HG03571 (cell line): Measurements from ENCODE around the gene KRTAP4-16.
"Not testable (repeated sequence)": the region's sequence is repeated elsewhere in the genome, so short reads cannot be mapped to it uniquely, and the experiment has no call there.

Experiments
- ATAC-seq: cut with Tn5 transposase; IDR thresholded peaks from one replicate; pipeline ENCODE4 v1.9.1; 2021; ENCODE audit not compliant: unreplicated experiment

Gene KRTAP4-16

DNA sequence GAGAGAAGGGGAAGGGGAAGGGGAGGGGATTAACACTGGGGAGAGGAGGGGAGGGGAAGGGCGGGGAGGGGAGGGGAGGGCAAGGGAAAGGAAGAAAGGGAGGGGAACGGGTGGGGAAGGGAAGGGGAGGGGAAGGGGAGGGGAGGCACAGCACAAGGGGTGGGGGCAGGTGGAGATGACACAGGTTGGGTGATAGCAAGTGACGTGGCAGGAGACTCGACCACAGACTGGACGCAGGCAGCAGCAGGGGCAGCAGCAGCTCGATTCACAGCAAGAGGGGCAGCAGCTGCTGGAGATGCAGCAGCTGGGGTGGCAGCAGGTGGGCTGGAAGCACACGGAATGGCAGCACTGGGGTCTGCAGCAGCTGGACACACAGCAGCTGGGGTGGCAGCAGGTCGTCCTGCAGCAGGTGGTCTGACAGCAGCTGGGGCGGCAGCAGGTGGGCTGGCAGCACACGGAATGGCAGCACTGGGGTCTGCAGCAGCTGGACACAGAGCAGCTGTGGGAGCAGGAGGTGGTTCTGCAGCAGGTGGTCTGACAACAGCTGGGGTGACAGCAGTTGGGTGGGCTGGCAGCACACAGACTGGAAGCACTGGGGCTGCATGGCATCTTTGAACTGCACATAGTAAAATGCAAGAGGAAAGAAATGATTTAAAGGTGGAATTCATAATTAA, at the start of gene KRTAP4-16:
Gene KRTAP4-16, minus strand, starts transcription at position 624 of the 674 bp plus-strand sequence. Its CDS starts 0 bp downstream, at position 624.
- ATAC-seq: no peak

GRCh38 chr17:41151525-41151924, 49.5 kb upstream of the KRTAP4-16 start:
- no peak for ATAC-seq

- no peak for ATAC-seq
These were observed 48.0 kb upstream of the KRTAP4-16 start for GRCh38 chr17:41150026-41150425.

GRCh38 chr17:41149652-41149985, 47.6 kb upstream of the KRTAP4-16 start, which contains the start of gene KRTAP4-5:
Gene KRTAP4-5 (minus strand): TSS chr17:41149825. CDS start chr17:41149767, 58 bp downstream.
- no peak for ATAC-seq

DNA sequence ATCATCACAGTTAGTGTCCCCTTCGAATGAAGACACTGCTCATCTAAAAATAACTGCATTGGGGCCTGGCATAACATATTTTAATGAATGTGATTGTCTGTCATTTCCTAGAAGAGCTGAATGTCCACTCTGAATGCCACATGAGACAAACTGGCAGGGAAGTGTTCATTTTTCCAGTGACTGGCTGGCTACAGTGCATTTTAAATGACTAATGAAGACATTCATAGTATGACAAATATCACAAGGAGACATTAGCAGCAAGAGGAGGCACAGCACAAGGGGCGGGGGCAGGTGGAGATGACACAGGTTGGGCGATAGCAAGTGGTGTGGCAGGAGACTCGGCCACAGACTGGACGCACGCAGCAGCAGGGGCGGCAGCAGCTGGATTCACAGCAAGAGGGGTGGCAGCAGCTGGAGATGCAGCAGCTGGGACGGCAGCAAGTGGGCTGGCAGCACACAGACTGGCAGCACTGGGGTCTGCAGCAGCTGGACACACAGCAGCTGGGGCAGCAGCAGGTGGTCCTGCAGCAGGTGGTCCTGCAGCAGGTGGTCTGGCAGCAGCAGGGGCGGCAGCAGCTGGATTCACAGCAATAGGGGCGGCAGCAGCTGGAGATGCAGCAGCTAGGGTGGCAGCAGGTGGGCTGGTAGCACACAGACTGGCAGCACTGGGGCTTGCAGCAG, 47.1 kb upstream of the KRTAP4-16 start:
- not testable (repeated sequence) for ATAC-seq

DNA sequence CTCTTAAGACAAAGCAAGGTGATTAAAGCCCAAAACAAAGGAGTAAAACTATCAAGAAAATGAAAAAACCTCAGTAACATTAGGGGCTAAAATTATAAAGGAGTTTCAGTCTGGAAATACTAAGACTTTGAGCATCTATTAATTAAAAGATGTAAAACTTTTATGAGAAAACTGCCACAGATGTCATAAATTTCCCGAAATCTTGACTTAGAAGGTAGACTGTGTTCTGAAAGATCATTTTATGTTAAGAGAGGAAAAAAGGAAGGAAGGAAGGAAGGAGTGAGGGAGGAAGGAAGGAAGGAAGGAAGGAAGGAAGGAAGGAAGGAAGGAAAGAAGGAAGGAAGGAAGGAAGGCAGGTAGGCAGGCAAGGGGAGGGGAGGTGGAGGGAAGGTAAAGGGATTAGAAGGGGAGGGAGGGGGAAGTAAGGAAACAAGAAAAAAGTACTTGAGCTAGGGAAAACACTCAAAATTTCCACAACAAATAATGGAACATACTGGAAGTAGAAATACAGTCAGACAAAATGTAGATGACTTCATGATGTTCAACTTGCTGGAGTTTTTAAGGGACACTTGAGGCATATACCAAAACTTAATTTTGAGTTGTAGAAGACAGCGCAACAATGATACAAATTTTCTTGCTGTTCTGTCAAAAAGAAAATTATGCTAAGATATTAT, 45.7 kb upstream of the KRTAP4-16 start:
- no peak for ATAC-seq

GRCh38 chr17:41145261-41145660, 43.3 kb upstream of the KRTAP4-16 start:
- no peak for ATAC-seq

GRCh38 chr17:41144846-41145245, 42.8 kb upstream of the KRTAP4-16 start:
- ATAC-seq: no peak

DNA sequence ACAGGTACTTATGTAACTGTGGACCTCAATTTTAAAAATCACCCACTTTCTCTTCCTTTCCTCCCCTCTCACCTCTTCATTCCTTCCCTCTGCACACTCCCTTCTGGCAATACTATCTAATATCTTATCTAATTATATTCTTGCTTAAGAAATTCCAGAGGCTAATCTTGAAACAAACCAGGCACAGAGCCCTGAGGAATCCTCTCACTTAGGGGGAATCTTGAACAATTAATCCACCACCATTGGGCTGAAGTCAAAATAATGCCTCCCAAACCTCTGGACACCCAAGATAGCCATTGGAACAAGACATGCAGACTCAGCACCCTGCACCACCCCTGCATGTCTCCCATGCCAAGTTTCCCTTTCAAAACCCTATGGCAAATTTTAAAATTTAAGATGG, 39.4 kb upstream of the KRTAP4-16 start:
- no peak for ATAC-seq

- no peak for ATAC-seq
These were observed 38.5 kb upstream of the KRTAP4-16 start, which contains the start of gene KRTAP4-6 for GRCh38 chr17:41140360-41141131. Gene KRTAP4-6 (minus strand): TSS chr17:41140544. CDS start chr17:41140487, 57 bp downstream.

- not testable (repeated sequence) for ATAC-seq
These were observed 37.9 kb upstream of the KRTAP4-16 start for GRCh38 chr17:41139865-41140264.

- no peak for ATAC-seq
These were observed 32.1 kb upstream of the KRTAP4-16 start for GRCh38 chr17:41133880-41134735.

GRCh38 chr17:41131979-41132378, 30.0 kb upstream of the KRTAP4-16 start:
- ATAC-seq: no peak

DNA sequence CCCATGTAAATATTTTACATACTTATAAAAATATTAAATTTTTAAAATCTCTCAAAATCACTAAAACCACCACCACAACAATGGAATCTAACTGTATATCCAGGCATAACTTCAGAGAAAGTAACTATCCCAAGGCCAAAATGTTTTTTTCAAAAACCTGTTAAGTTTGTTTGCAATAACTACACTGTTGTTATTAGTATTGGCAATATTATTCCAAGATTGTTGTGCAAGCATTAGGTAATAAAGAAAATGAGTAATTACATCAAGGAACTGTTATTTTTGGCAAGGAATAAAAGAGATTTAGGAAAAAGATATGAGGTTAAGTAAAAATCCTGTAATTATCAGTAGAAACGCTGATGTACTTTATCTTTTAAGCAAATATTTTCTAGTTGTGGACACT, 25.4 kb upstream of the KRTAP4-16 start:
- no peak for ATAC-seq

GRCh38 chr17:41126412-41126811, 24.4 kb upstream of the KRTAP4-16 start:
- ATAC-seq: no peak

DNA sequence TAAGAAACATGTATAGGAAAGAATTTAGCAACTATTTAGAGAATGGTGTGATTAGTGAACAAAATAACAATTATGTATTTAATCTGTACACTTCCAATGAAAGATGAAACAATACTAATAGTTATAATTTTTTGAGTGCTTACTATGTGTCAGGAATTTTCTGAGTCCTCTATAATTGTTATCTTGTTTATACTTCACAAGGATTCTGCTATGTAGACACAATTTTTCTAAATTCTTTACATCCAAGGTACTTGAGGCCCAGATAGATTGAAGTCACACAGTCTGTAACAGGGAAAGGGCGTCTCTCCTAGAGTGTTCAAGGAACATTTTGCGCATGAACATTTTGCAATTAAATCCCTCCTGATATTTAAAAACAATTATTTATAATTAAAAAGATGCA, 23.1 kb upstream of the KRTAP4-16 start:
- ATAC-seq: no peak

DNA sequence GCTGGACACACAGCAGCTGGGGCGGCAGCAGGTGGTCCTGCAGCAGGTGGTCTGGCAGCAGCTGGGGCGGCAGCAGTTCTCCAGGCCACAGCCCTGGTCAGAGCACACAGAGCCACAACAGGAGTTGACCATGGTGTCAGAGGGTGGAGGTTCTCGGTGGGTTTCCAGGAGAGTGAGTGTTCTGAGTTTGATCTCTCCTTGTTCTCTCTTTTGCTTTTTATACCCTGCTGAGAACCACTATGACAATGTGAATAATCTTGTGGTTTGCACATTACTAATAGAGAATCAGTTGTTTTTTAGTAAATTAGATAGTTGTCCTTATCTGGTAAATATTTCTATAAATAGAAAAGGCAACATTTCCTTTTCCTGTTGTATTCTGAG, 22.0 kb upstream of the KRTAP4-16 start, which contains the start of gene KRTAP4-12:
Gene KRTAP4-12, minus strand, starts transcription at position 192 of the 381 bp plus-strand sequence. Its CDS starts 60 bp downstream, at position 132.
- not testable (repeated sequence) for ATAC-seq

DNA sequence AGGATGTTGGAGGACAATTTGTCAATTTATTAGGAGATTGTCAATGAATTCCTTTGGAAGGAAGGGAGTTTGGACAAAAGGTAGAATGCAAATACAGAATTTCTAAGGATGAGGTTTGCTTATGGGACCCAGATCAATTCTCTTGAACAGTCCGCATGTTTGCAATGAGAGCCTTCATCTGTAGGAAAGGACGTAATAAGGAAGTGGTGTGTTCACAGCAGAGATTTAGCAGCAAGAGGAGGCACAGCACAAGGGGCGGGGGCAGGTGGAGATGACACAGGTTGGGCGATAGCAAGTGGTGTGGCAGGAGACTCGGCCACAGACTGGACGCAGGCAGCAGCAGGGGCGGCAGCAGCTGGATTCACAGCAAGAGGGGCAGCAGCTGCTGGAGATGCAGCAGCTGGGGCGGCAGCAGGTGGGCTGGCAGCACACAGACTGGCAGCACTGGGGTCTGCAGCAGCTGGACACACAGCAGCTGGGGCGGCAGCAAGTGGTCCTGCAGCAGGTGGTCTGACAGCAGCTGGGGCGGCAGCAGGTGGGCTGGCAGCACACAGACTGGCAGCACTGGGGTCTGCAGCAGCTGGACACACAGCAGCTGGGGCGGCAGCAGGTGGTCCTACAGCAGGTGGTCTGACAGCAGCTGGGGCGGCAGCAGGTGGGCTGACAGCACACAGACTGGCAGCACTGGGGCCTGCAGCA, 21.4 kb upstream of the KRTAP4-16 start:
- ATAC-seq: not testable (repeated sequence)

- ATAC-seq: no peak
These were observed 19.7 kb upstream of the KRTAP4-16 start for GRCh38 chr17:41121742-41122141.
